Spleen (tissue), 7 donors: ENCODE measurements around the gene PIP4K2C.

Source experiments
- CTCF ChIP-seq, 11 experiments: fragments of 200-600 bp in 7 of 11; fragments of 450-650 bp in 4 of 11; sonication (generic) in 4 of 11; IDR thresholded peaks in 8 of 11; conservative IDR thresholded peaks in 3 of 11; 1 replicate in 7 of 11; 2 replicates in 4 of 11; pipeline versions ENCODE4 v1.4.0 to v1.8.0; 2016 to 2021; ENCODE audit warnings: antibody characterized with exemption in 11 of 11, inconsistent platforms in 4 of 11, mild to moderate bottlenecking in 1 of 11
- POLR2A ChIP-seq, 3 donors: fragments of 450-650 bp; IDR thresholded peaks; one replicate each; pipeline ENCODE4 v1.5.1; 2017; ENCODE audit warnings: antibody characterized with exemption in 3 of 3, mild to moderate bottlenecking in 1 of 3
- POLR2AphosphoS5 ChIP-seq, 3 donors: sonication (generic); formaldehyde crosslinking; IDR thresholded peaks; one replicate each; pipeline ENCODE4 v1.5.1; 2017; ENCODE audit warnings: antibody characterized with exemption in 3 of 3
- donor health status: DM: no; HTN: no; CAD: no; lungs with moderate emphysema.
- donor health status: DM: no; HTN: no; CAD: no.
- donor health status: DM: no; HTN: no; CAD: no.

DNA sequence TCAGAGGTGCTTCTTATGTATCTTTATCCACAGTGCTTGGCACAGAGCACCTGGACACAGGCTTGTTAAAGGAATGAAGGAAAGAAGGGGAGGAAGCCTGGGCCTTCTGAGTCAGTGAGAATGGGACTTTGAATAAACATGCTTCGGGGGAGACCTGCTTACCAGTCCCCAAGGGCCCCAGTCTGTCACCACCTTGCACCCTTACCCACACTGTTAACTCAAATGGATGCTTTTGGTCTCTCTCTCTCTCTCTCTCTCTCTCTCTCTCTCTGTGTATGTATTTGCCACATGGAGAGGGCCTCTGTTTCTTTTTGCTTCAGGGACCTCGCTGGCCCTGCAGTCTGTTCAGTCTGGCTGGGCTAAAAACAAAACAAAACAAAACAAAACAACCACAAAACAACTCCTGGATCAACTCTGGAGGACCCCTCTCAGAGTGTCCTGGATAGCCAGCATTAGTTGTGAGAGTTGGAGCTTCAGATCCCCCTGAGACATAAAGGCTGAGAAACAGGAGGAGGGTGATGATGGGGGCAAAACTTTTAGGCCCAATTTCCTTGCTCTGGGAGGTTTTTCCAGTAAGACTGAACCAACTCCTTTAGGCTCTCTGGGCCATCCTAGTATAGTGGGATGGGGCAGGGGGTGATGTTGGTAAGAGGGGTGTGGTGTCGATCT is 39.2 kb upstream of the PIP4K2C start:
- no peak for TF ChIP-seq CTCF (IDR thresholded peaks at IDR 0.05 in 8 of 11, conservative IDR thresholded peaks at IDR 0.05 in 3 of 11)
- TF ChIP-seq POLR2AphosphoS5 (IDR thresholded peaks at IDR 0.05), result no peak
- no peak for TF ChIP-seq POLR2A (IDR thresholded peaks at IDR 0.05)
